C4-2B (cell line): ENCODE results near the gene UBE4A.

ENCODE experiments used
- CTCF ChIP-seq: fragments of 450-650 bp; conservative IDR thresholded peaks from 2 replicates; pipeline ENCODE4 v1.5.1; 2017; ENCODE audit warnings: mild to moderate bottlenecking
- ZFX ChIP-seq: fragments of 450-650 bp; IDR thresholded peaks from 2 replicates; pipeline ENCODE4 v1.6.1; 2017

DNA sequence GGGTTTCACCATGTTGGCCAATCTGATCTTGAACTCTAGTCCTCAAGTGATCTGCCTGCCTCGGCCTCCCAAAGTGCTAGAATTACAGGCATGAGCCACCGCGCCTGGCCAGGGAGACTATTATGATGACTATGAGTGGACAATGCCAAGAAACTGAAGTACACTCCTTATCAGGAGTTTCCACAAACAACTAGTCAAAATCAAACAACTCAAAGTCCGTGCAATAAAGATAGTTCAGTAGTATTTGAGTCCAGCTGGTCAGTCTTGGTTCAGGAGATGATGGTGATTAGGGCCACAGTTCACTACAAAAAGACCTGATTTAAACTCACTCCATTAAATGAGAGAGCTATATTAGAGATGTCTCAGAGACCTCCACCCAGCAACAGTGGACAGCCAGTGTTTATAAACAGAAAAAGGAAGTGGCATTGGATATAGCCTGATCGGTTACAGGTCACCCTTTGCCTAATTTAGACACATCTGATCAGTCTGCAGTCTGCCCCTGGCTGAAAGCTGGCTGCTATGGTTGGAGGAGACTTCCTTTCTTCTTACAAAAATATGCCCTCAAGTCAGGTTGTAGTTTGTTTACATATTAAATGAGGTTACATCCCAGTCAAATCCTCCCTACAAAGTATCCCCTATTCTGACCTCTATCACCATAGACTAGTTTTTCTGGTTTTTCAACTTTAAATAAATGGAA is 37.9 kb upstream of the UBE4A start:
- no peak for TF ChIP-seq CTCF
- TF ChIP-seq ZFX = no peak
